HepG2 (cell line): Measurements from ENCODE around the gene ERFL. TPM values are rescaled to one million over a fixed set of nuclear protein-coding genes. Genes with fewer than 3 reads are reported as not detected.

Experiments
- AGO1 ChIP-seq: fragments of 200-400 bp; formaldehyde crosslinking; IDR thresholded peaks from 2 replicates; pipeline ENCODE4 v1.6.1; 2017; ENCODE audit warnings: mild to moderate bottlenecking, low read depth, low read length, moderate library complexity; ENCODE audit not compliant: poor library complexity, severe bottlenecking
- CHD2 ChIP-seq: IDR thresholded peaks from 2 replicates; pipeline ENCODE4 v1.6.1; 2011; ENCODE audit warnings: low read depth, low read length, improper control_type of control experiment
- ELF4 ChIP-seq: sonication (generic); formaldehyde crosslinking; IDR thresholded peaks from 2 replicates; pipeline ENCODE4 v1.5.0; 2020; ENCODE audit warnings: missing genetic modification reagents, mild to moderate bottlenecking, moderate library complexity, borderline replicate concordance
- HNF4G ChIP-seq, 2 experiments: sonication (generic) in 1 of 2; formaldehyde crosslinking in 1 of 2; IDR thresholded peaks; 2 replicates each; pipeline versions ENCODE4 v1.4.0 to v1.6.1; 2011 to 2020; ENCODE audit warnings: borderline replicate concordance in 2 of 2, low read depth in 2 of 2, mild to moderate bottlenecking in 2 of 2, low read length in 1 of 2, missing genetic modification reagents in 1 of 2, moderate library complexity in 1 of 2
- KDM5B ChIP-seq: sonication (generic); formaldehyde crosslinking; IDR thresholded peaks from 2 replicates; pipeline ENCODE4 v1.4.0; 2020; ENCODE audit warnings: missing genetic modification reagents, mild to moderate bottlenecking, borderline replicate concordance
- LCORL ChIP-seq, 2 experiments: fragments of 450-650 bp in 1 of 2; sonication (generic) in 1 of 2; formaldehyde crosslinking in 1 of 2; IDR thresholded peaks; 2 replicates each; pipeline versions ENCODE4 v1.5.0 to v1.6.1; 2017 to 2020; ENCODE audit warnings: antibody characterized with exemption in 1 of 2, missing genetic modification reagents in 1 of 2
- PLSCR1 ChIP-seq: sonication (generic); formaldehyde crosslinking; IDR thresholded peaks from 2 replicates; pipeline ENCODE4 v1.5.0; 2020; ENCODE audit warnings: missing genetic modification reagents, mild to moderate bottlenecking, borderline replicate concordance
- ZBED4 ChIP-seq: sonication (generic); formaldehyde crosslinking; IDR thresholded peaks from 2 replicates; pipeline ENCODE4 v1.4.0; 2020; ENCODE audit warnings: missing genetic modification reagents, borderline replicate concordance
- ZBTB26 ChIP-seq: IDR thresholded peaks from 2 replicates; pipeline ENCODE4 v1.6.1; 2016; ENCODE audit warnings: missing compliant biosample characterization, missing genetic modification reagents, borderline replicate concordance
- ZFP37 ChIP-seq: sonication (generic); formaldehyde crosslinking; IDR thresholded peaks from 2 replicates; pipeline ENCODE4 v1.4.0; 2020; ENCODE audit warnings: missing genetic modification reagents, borderline replicate concordance
- ZKSCAN8 ChIP-seq: IDR thresholded peaks from 2 replicates; pipeline ENCODE4 v1.6.1; 2016; ENCODE audit warnings: borderline replicate concordance, missing genetic modification reagents, missing compliant biosample characterization
- ZNF142 ChIP-seq: sonication (generic); formaldehyde crosslinking; IDR thresholded peaks from 2 replicates; pipeline ENCODE4 v1.4.0; 2020; ENCODE audit warnings: missing genetic modification reagents
- ZNF430 ChIP-seq: sonication (generic); formaldehyde crosslinking; IDR thresholded peaks from 2 replicates; pipeline ENCODE4 v1.9.0; 2021; ENCODE audit warnings: mild to moderate bottlenecking, missing genetic modification reagents
- ZNF460 ChIP-seq: sonication (generic); formaldehyde crosslinking; IDR thresholded peaks from 2 replicates; pipeline ENCODE4 v1.5.1; 2020; ENCODE audit warnings: missing genetic modification reagents, mild to moderate bottlenecking, borderline replicate concordance
- ZNF546 ChIP-seq: sonication (generic); formaldehyde crosslinking; conservative IDR thresholded peaks from 2 replicates; pipeline ENCODE4 v1.8.1; 2023; ENCODE audit warnings: mild to moderate bottlenecking, missing genetic modification reagents
- ZSCAN25 ChIP-seq: sonication (generic); formaldehyde crosslinking; IDR thresholded peaks from 2 replicates; pipeline ENCODE4 v1.8.0; 2022; ENCODE audit warnings: mild to moderate bottlenecking, missing genetic modification reagents
- polyA plus RNA-seq, 8 experiments: library from polyadenylated mRNA; depleted of rRNA in 3 of 8; stranded (reverse) in 7 of 8; unstranded in 1 of 8; fragments of >200 nt; fragmentation: Illumina TruSeq in 4 of 8; extraction: Trizol in 4 of 8; gene quantifications; 2 replicates each; pipeline versions ENCODE4 v1.2.1 to v1.2.3, GENCODE V29; 2011 to 2016; ENCODE audit warnings: low read depth in 4 of 8, missing spikeins in 1 of 8, mixed read lengths in 1 of 8; ENCODE audit not compliant: insufficient read depth in 1 of 8
- total RNA-seq, 5 experiments: library from RNA; depleted of rRNA; stranded (reverse); fragments of >200 nt; fragmentation: Illumina TruSeq; extraction: Trizol; gene quantifications; 2 replicates each; pipeline ENCODE4 v1.2.3, GENCODE V29; 2016; ENCODE audit warnings: low read depth in 1 of 5

ERFL gene
- total and polyA plus RNA-seq, 2 of the 13 experiments (the other 11 are each of a cell fraction or from before 2014, with no cell fraction given), result not detected

- TF ChIP-seq ZNF142 (CRISPR knock-in tag) (no peak), KDM5B (CRISPR knock-in tag) (no peak), ZNF546 (no peak), ZSCAN25 (CRISPR knock-in tag) (no peak), ZBED4 (no peak), ZFP37 (CRISPR knock-in tag) (no peak; the same call in 1 of the 2 replicates), ZNF430 (CRISPR knock-in tag) (no peak), ZKSCAN8 (CRISPR knock-in tag) (no peak), ZBTB26 (CRISPR knock-in tag) (no peak), ELF4 (CRISPR knock-in tag) (no peak), LCORL (IDR thresholded peaks at IDR 0.05) (no peak), LCORL (CRISPR knock-in tag; IDR thresholded peaks at IDR 0.05) (0 out of 2 replicates have a peak, but pooled peaks have one; percentile 29), HNF4G (IDR thresholded peaks at IDR 0.05; ENCODE audit: borderline replicate concordance, low read depth, low read length) (no peak), HNF4G (CRISPR knock-in tag; IDR thresholded peaks at IDR 0.05; ENCODE audit: borderline replicate concordance, low read depth) (no peak), CHD2 (no peak), ZNF460 (CRISPR knock-in tag) (no peak), PLSCR1 (no peak), AGO1 (no peak)
Measured at GRCh38 chr19:41958367-41959055, 30.3 kb upstream of the ERFL start (continued).
